Central memory CD4-positive, alpha-beta T cell (primary cell): ENCODE measurements around the gene RILP.

ENCODE experiments used
- DNase-seq: peaks from one replicate; pipeline ENCODE4 v3.0.0; 2022

Gene RILP

DNA sequence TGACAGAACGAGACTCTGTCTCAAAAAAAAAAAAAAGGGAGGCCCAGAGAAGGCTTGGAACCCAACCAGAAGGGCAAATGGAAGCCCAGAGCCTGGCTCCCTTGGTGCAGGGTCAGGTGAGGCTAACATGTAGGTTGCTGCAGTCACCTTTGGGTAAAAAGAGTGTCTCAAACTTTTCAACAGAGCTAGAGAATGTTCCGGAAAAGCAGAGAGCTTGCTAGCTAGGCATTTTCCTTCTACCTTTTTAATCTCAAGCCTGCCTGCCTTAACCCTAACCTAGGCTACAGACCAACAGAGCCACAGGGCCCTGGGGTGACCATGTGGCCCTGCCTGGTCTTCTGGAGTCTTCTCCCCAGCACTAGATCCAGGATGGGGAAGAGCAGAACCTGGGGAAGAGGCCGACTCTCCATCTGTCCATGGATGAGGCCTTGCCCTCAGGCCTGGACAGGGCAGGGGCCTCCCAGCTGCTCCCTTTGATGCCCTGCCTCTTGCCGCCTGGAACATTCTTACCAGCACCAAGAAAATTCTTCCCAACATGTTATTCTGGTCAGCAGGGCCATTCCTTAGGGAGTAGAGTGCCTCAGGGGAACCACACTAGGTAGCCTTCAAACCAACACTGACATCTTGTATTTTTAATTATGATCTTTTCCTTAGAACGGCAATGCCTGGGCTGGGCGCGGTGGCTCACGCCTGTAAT is 51.1 kb downstream of the RILP start:
- no peak for DNase-seq

GRCh38 chr17:1597861-1598342 is 51.8 kb downstream of the RILP start:
- DNase-seq, result no peak
